Activated B cell treated with CpG ODN at 0.5 μM for 24 hours (primary cell): ENCODE results near the gene SHLD1. TPM values are rescaled to one million over a fixed set of nuclear protein-coding genes. Genes with fewer than 3 reads are reported as not detected.
"Not testable (repeated sequence)": the region's sequence is repeated elsewhere in the genome, so short reads cannot be mapped to it uniquely, and the experiment has no call there.

Source experiments
- ATAC-seq: fragments of 200-7000 bp; cut with Tn5 transposase; one replicate; pipeline ENCODE4 v1.10.0; 2021; ENCODE audit warnings: low read depth, mild to moderate bottlenecking, moderate library complexity
- CTCF ChIA-PET: fragments of 350-600 bp; sonication (Branson Sonifier 250); formaldehyde crosslinking; loops from one replicate; lab custom pipeline; 2021; ENCODE audit warnings: antibody characterized with exemption; lab: Charles Lee
- POLR2A ChIA-PET: fragments of 350-600 bp; sonication (Branson Sonifier 250); formaldehyde crosslinking; loops from one replicate; lab custom pipeline; 2021; ENCODE audit warnings: antibody characterized with exemption; lab: Charles Lee
- DNase-seq: peaks from one replicate; pipeline ENCODE4 v3.0.0; 2022
- H3K27ac Mint-ChIP-seq: one replicate; pipeline ENCODE4 v1.8.0; 2020; ENCODE audit warnings: mixed read lengths
- H3K27me3 Mint-ChIP-seq: one replicate; pipeline ENCODE4 v1.8.0; 2021; ENCODE audit warnings: mixed read lengths
- H3K36me3 Mint-ChIP-seq: one replicate; pipeline ENCODE4 v1.8.0; 2021; ENCODE audit warnings: low read depth, mixed read lengths
- H3K4me1 Mint-ChIP-seq: one replicate; pipeline ENCODE4 v1.8.0; 2021; ENCODE audit warnings: mixed read lengths
- H3K4me3 Mint-ChIP-seq: one replicate; pipeline ENCODE4 v1.8.0; 2020; ENCODE audit warnings: mild to moderate bottlenecking, mixed read lengths
- H3K9me3 Mint-ChIP-seq: one replicate; pipeline ENCODE4 v1.8.0; 2020; ENCODE audit warnings: mixed read lengths
- intact Hi-C: fragments of 100-400 bp; cut with micrococcal nuclease; formaldehyde crosslinking; loops from one replicate; pipeline ENCODE4 v1.15.1; 2024
- total RNA-seq: library from RNA; stranded (reverse); gene quantifications from 2 replicates; pipeline ENCODE4 v1.2.3, GENCODE V29; 2022
- TF ChIP-seq, protein P1 (sequence below): fragments of 200-600 bp; IDR thresholded peaks from one replicate; pipeline ENCODE4 v1.8.0; 2022; ENCODE audit warnings: antibody characterized with exemption, mild to moderate bottlenecking

Gene SHLD1
- total RNA-seq, 1 donor from 2014 or later, result 15.0 TPM

DNA sequence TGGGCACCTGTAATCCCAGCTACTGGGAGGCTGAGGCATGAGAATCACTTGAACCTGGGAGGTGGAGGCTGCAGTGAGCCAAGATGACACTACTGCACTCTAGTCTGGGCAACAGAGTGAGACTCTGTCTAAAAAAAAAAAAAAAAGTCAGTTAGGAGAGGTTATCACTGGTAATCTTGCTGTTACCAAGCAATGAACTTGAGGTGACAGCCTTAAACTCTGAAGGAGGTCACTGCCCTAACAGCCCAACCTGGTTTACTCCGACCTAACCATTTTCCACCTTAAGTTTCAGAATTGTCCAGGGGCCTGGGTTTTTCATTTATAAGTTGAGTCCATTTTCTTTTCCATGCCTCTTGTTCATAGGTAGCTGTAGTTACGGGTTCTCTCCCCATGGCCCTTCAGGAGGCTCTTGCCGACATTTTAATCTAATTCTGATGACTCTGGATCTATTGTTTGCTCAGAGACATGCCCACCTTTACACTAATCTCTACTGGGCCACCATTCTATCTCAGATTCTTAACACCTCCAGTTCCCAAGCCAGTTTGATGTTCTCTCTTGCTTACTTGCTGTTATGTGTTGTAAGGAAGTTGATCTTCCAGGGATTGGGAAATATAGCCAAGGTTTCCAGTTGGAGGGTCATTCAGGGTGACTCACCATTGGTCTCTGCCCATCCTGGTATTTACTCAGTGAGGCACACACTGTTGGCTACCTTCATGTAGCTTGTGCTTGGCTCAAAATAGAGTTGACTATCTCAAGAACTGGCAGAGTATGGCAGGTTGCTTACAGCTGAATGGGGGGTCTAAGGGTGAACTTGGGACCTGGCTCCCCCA lies 29.1 kb downstream of the SHLD1 start:
- ChIA-PET CTCF (interaction anchor here (1.1 kb wide), 1 partner anchor 9 kb away, joined by 3 read pairs; no protein-coding TSS in a partner anchor), POLR2A (interaction anchor here (0.6 to 0.7 kb wide), 2 partner anchors 101 to 198 kb away, joined by 5 to 8 read pairs; no protein-coding TSS in a partner anchor)
- no peak for ATAC-seq
- intact Hi-C loops, result no loop called here
- Mint-ChIP-seq H3K4me1 (peaks cover 10% of the 10 kb centered on the region), H3K9me3 (no peaks in the 10 kb centered on the region), H3K27me3 (no peaks in the 10 kb centered on the region), H3K4me3 (no peak overlapping the region), H3K36me3 (peaks cover 55% of the 10 kb centered on the region), H3K27ac (no peak overlapping the region)
- TF ChIP-seq, protein P1, sequence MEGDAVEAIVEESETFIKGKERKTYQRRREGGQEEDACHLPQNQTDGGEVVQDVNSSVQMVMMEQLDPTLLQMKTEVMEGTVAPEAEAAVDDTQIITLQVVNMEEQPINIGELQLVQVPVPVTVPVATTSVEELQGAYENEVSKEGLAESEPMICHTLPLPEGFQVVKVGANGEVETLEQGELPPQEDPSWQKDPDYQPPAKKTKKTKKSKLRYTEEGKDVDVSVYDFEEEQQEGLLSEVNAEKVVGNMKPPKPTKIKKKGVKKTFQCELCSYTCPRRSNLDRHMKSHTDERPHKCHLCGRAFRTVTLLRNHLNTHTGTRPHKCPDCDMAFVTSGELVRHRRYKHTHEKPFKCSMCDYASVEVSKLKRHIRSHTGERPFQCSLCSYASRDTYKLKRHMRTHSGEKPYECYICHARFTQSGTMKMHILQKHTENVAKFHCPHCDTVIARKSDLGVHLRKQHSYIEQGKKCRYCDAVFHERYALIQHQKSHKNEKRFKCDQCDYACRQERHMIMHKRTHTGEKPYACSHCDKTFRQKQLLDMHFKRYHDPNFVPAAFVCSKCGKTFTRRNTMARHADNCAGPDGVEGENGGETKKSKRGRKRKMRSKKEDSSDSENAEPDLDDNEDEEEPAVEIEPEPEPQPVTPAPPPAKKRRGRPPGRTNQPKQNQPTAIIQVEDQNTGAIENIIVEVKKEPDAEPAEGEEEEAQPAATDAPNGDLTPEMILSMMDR, result no peak
- no peak for DNase-seq

DNA sequence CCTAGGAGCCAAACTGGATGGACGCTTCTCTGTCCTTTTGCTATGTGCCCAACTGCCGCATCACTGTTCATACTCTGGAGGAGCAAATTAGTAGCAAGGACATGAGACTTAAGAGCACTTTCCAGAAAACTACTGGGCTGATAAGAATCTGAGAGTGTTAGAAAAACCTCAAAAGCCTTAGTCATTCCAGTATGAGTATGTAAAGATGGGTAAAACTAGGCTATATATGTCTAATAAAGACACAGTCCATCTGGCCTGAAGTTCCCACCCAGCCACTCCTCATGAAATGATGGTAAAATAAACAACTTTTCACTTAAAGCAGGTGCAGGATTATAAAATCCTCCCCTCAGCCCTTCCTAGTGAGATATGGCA lies 30.6 kb downstream of the SHLD1 start:
- no peak overlapping the region for H3K4me3 Mint-ChIP-seq
- ChIA-PET POLR2A (no interaction called here), CTCF (interaction anchor here (2.4 kb wide), 1 partner anchor 212 kb away, joined by 7 read pairs; no protein-coding TSS in a partner anchor)
- H3K27ac Mint-ChIP-seq, result no peak overlapping the region
- no peak for DNase-seq
- H3K4me1 Mint-ChIP-seq, result no peaks in the 10 kb centered on the region
- H3K36me3 Mint-ChIP-seq, result peaks cover 56% of the 10 kb centered on the region
- no peak for ATAC-seq
- H3K27me3 Mint-ChIP-seq, result no peaks in the 10 kb centered on the region
- TF ChIP-seq, protein P1, result no peak
- H3K9me3 Mint-ChIP-seq, result no peaks in the 10 kb centered on the region
- intact Hi-C loops, result no loop called here

DNA sequence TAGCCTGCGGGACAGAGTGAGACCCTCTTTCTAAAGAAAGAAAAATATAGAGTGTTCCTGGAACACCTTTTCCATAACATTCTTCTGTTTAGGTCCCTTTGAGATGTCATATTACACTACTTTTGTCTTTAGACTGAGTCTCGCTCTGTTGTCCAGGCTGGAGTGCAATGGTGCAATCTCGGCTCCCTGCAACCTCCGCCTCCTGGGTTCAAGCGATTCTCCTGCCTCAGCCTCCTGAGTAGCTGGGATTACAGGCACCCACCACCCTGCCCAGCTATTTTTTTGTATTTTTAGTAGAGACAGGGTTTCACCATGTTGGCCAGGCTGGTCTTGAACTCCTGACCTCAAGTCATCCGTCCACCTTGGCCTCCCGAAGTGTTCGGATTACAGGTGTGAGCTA lies 31.2 kb downstream of the SHLD1 start:
- H3K27me3 Mint-ChIP-seq, H3K27ac Mint-ChIP-seq, H3K4me3 Mint-ChIP-seq, ATAC-seq, POLR2A ChIA-PET, intact Hi-C loops, H3K4me1 Mint-ChIP-seq, DNase-seq, H3K9me3 Mint-ChIP-seq: not testable (repeated sequence)
- CTCF ChIA-PET, result interaction anchor here (2.4 kb wide), 1 partner anchor 212 kb away, joined by 7 read pairs; no protein-coding TSS in a partner anchor
- H3K36me3 Mint-ChIP-seq, result peaks cover 59% of the 10 kb centered on the region

DNA sequence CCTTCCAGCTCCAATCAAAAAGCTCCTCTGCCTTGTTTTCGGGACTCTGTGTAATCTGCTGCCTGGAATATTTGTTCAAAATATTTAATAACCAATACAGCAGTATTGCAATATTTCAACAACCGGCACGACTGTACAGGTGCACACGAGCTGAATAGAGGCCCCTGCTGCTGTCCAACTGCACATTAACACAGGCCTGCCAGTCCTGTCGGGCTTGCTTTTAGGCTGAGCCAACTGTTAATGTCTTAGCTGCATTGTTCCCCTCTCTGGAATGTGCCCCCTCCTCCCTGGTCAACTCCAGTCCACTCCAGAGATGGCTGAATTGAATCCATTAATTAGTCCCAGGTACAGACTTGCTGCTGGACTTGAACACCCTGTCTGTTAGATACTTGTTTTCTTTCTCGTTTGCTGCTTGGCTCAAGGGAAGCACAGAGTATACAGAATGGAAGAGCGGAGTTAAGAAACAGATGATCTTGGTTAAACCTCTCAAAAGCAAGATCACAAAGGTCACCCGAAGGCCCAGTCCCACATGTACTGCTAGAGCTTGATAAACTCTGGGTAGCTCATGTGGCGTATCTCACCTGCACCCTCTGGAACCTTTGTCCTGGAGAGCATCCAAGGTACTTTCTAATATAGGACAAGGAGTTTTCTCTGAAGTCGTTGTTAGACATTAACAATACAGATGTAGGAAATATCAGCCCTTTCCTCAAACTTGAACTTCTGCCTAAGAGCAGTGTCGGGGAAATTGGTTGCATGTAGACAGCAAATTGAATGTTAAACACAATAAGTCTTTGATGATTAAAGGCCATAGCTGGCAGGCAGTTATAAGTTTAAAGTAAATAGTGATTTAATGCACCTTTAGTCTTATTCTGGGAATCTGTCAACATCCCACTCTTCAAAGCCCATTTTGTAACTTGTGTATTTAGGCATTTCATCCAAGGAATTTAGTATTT lies 31.9 kb downstream of the SHLD1 start:
- H3K27ac Mint-ChIP-seq, result no peak overlapping the region
- intact Hi-C loops, result no loop called here
- ChIA-PET POLR2A (no interaction called here), CTCF (interaction anchor here (0.7 to 2.4 kb wide), 3 partner anchors 213 to 225 kb away, joined by 3 to 7 read pairs (median 3); no protein-coding TSS in a partner anchor)
- ATAC-seq, result no peak
- H3K27me3 Mint-ChIP-seq, result no peaks in the 10 kb centered on the region
- no peaks in the 10 kb centered on the region for H3K9me3 Mint-ChIP-seq
- DNase-seq, result no peak
- H3K4me3 Mint-ChIP-seq, result no peak overlapping the region
- H3K36me3 Mint-ChIP-seq, result peaks cover 58% of the 10 kb centered on the region
- H3K4me1 Mint-ChIP-seq, result peaks cover 5% of the 10 kb centered on the region
- TF ChIP-seq, protein P1, result no peak

DNA sequence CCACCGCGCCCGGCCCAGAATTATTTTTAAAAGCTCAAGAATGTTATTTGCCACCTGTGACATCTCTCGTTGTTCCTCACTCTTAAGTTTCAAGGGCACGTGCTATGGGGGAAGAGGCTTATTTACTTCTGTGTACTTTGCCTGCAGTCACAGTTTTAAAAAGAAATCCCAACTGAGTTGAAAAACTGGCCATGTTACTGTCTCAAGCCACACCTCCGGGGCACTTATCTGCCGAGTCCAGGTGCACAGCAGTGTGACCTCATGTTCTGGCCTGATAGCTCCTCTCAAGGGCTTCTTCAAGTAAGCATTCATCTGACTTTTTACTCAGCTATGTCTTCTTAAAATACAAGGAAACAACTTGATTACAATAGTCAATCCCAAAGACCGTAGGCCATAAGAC lies 34.5 kb downstream of the SHLD1 start:
- POLR2A ChIA-PET, result no interaction called here
- Mint-ChIP-seq H3K27me3 (no peaks in the 10 kb centered on the region), H3K4me1 (peaks cover 11% of the 10 kb centered on the region), H3K4me3 (no peak overlapping the region), H3K27ac (no peak overlapping the region), H3K9me3 (no peaks in the 10 kb centered on the region), H3K36me3 (peaks cover 53% of the 10 kb centered on the region)
- ATAC-seq (no peak), DNase-seq (no peak)
- intact Hi-C loops, result loop anchor here (5.0 kb wide), 2 partner anchors 127 to 293 kb away; no protein-coding TSS in a partner anchor
- TF ChIP-seq, protein P1, result no peak
- CTCF ChIA-PET, result interaction anchor here (1.4 to 8.6 kb wide), 3 partner anchors 216 to 255 kb away, joined by 3 to 172 read pairs (median 75); no protein-coding TSS in a partner anchor
